MM.1S (cell line): ENCODE data around the gene FAM3D.

Experiments
- CTCF ChIP-seq: fragments of 300-600 bp; sonication (generic); IDR thresholded peaks from 2 replicates; pipeline ENCODE4 v1.5.1; 2016; ENCODE audit warnings: antibody characterized with exemption, low read length, mixed read lengths
- EZH2 ChIP-seq: fragments of 300-600 bp; sonication (generic); optimal IDR thresholded peaks from 2 replicates; pipeline ENCODE3; 2017; ENCODE audit warnings: low read depth, mild to moderate bottlenecking, antibody characterized with exemption, low read length, mixed read lengths

- TF ChIP-seq CTCF (no peak), EZH2 (no peak)
These were observed 15.3 kb downstream of the FAM3D start for GRCh38 chr3:58651276-58651675.
